Neural cell (in vitro differentiated cells): Measurements from ENCODE around the gene MN1.

Source experiments
- CTCF ChIP-seq: fragments of 450-650 bp; IDR thresholded peaks from 2 replicates; pipeline ENCODE4 v1.5.1; 2014; ENCODE audit warnings: antibody characterized with exemption, mild to moderate bottlenecking, moderate library complexity; ENCODE audit not compliant: poor library complexity, severe bottlenecking
- EZH2 ChIP-seq: fragments of 200-600, 300-800 bp; shearing (Covaris generic), sonication (generic); IDR thresholded peaks from 2 replicates; pipeline ENCODE4 v1.6.1; 2014; ENCODE audit warnings: antibody characterized with exemption, low read length, borderline replicate concordance, mild to moderate bottlenecking; ENCODE audit not compliant: insufficient read depth, poor library complexity, severe bottlenecking
- TAF1 ChIP-seq: IDR thresholded peaks from 2 replicates; pipeline ENCODE4 v1.6.1; 2012; ENCODE audit warnings: low read depth

- no peak for TF ChIP-seq CTCF
- no peak for TF ChIP-seq TAF1
- TF ChIP-seq EZH2 = no peak
These were observed 32.2 kb upstream of the MN1 start for GRCh38 chr22:27833803-27834202.
